GM13977 (cell line): ENCODE measurements around the gene MRTFB.

Experiments used
- DNase-seq: peaks from one replicate; pipeline ENCODE4 v3.0.0; 2012; ENCODE audit warnings: low spot score
- in situ Hi-C: fragments of 300-500 bp; cut with MboI; formaldehyde crosslinking; loops from one replicate; pipeline ENCODE4 v1.12.0; 2022; ENCODE audit warnings: low sequenced_read_pairs, low pct_unique_long_range_greater_than_20kb, mixed read lengths, inconsistent platforms; ENCODE audit not compliant: unreplicated experiment
- TF ChIP-seq, protein P1 (sequence below): IDR thresholded peaks from 2 replicates; pipeline ENCODE4 v1.5.1; 2012; ENCODE audit warnings: mild to moderate bottlenecking, control low read depth; ENCODE audit not compliant: insufficient read depth; ENCODE audit errors: extremely low read depth, missing control alignments

The MRTFB gene

DNA sequence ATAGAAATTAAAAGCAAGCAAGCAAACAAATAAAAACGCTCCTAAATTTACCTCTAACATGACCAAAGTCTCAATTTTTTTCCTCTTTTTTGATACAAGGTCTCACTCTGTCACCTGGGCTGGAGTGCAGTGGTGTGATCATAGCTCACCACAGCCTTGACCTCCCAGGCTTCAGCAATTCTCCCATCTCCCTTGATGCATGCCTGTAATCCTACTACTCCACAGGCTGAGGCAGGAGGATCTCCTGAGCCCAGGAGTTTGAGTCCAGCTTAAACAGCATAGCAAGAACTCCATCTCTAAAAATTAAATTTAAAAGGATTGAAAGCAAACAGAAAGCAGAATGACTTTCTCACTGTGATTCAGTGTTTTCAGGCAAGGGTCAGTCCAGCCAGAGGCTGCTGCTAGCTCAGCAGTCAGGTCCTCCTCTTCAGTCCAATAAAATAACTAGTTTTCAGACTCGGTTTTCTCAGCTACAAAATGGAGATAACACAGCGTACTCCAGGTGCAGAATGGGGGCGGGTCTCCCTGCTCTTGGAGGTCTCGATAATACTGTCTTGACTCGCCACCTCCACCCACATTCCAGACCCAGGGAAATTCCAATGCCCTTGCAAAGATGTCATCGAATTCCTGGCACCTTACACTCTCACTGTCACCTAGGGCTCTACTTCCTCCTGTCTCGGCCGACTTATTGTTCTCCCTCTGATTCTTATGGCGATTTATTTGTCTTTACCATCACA is 20.7 kb upstream of the MRTFB start:
- no peak for DNase-seq
- TF ChIP-seq, protein P1, sequence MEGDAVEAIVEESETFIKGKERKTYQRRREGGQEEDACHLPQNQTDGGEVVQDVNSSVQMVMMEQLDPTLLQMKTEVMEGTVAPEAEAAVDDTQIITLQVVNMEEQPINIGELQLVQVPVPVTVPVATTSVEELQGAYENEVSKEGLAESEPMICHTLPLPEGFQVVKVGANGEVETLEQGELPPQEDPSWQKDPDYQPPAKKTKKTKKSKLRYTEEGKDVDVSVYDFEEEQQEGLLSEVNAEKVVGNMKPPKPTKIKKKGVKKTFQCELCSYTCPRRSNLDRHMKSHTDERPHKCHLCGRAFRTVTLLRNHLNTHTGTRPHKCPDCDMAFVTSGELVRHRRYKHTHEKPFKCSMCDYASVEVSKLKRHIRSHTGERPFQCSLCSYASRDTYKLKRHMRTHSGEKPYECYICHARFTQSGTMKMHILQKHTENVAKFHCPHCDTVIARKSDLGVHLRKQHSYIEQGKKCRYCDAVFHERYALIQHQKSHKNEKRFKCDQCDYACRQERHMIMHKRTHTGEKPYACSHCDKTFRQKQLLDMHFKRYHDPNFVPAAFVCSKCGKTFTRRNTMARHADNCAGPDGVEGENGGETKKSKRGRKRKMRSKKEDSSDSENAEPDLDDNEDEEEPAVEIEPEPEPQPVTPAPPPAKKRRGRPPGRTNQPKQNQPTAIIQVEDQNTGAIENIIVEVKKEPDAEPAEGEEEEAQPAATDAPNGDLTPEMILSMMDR: no peak
- in situ Hi-C loops: no loop called here

DNA sequence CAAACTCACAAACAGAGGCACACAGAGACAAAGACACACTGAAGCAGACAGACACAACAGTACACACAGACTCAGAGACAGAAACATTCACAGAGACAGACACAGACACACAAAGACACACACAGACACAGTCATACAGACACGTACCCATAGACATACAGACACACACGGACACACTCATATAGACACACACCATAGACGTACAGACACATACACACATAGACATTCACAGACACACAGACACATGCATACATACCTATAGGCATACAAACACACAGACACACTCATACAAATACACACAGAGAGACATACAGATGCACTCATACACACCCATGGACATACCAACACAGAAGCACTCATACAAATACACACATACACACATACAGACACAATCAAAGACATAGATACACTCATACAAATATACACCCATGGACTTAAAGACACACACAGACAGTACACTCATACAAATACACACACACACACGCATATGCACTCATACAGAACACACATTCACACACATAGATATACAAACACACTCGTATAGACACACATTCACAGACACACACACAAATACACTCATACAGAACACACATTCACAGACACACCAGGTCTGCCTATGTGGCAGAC is 19.9 kb upstream of the MRTFB start:
- TF ChIP-seq, protein P1: no peak
- DNase-seq: no peak
- in situ Hi-C loops: no loop called here

DNA sequence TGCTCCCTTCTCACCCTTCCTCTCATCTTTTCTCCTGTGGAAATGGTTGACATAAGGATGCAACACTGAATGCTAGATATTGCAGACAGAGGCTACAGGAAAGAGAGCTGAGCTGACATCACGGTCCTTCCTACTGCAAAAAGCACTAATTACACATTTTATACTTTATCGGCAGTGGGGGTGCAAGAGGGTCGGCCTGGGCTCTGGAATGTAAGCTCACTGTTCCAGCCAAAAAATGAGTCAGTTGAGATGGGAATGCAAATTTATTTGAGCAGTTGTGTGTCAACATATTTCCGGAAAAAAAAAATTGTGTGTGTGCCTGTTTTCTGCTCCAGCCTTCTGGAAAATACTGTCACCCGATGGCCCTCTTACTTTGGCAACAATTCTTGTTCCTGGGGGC is 14.1 kb upstream of the MRTFB start:
- TF ChIP-seq, protein P1: no peak
- in situ Hi-C loops: no loop called here
- no peak for DNase-seq

GRCh38 chr16:14057878-14058382 is 13.2 kb upstream of the MRTFB start:
- TF ChIP-seq, protein P1: no peak
- in situ Hi-C loops: no loop called here
- DNase-seq: no peak

DNA sequence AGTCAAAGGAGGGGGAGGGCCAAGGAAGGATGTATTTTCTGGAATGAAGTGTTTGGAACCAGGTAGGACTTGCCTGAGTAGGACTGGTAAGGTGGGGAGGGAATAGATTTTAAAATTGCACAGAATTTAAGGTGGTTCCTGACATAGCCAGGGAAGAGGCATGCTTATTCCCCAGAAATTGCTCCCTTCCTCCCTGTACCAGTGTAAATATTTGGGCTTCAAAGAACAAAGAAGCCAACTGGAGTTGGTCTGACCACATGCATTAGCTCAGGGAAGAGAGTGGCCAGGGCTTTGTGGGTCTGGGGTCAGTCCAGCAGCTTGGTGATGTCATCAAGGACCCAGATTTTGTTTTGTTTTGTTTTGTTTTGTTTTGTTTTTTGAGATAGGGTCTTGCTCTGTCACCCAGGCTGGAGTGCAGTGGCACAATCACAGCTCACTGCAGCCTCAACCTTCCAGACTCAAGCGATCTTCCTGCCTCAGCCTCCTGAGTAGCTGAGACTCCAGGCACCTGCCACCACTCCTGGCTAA is 9.3 kb upstream of the MRTFB start:
- in situ Hi-C loops: no loop called here
- TF ChIP-seq, protein P1: no peak

DNA sequence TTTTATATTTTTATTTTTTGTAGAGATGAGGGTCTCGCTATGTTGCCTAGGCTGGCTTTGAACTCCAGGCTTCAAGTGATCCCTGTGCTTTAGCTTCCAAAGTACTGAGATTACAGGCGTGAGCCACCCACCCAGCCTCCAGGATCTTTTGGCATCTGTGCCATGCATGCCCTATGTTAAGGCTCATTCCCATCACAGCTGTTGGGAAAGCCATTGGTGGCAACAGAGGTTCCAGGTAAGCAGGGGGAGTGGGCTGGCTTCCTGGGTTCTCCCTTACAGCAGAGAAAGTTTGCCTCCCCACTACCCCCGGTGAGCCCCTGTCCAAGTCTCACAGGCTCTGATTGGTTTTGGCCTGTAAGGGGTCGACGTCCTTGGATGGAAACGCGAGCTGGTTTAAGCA is 8.9 kb upstream of the MRTFB start:
- in situ Hi-C loops: no loop called here
- TF ChIP-seq, protein P1: no peak
- DNase-seq: no peak

More for the DNA sequence above, 9.3 kb upstream of the MRTFB start:
- no peak for DNase-seq
